ENCODE measurements around the gene SV2C. TPM values are rescaled to one million over a fixed set of nuclear protein-coding genes. Genes with fewer than 3 reads are reported as not detected.

The SV2C gene
- total RNA-seq, 1 experiment from 2014 or later = not detected

GRCh38 chr5:76125346-76125745, 42.2 kb downstream of the SV2C start:
- Histone ChIP-seq H3K9ac (ENCODE audit: low read length) (no peak overlapping the region), H3K27me3 (ENCODE audit: insufficient read depth, low read length) (peaks cover 45% of the 10 kb centered on the region), H3K9me3 (ENCODE audit: control insufficient read depth in 1 of 2, insufficient read depth in 1 of 2, low read depth in 1 of 2, low read length in 2 of 2) (no peaks in the 10 kb centered on the region), H2AFZ (ENCODE audit: low read depth, low read length, poor library complexity, severe bottlenecking) (no peak overlapping the region), H3K36me3 (ENCODE audit: control insufficient read depth in 1 of 2, insufficient read depth in 2 of 2, low read length in 2 of 2) (no peaks in the 10 kb centered on the region), H3K9me2 (ENCODE audit: insufficient read depth) (no peaks in the 10 kb centered on the region), H3K27ac (ENCODE audit: low read depth, low read length) (no peak overlapping the region), H3K79me2 (ENCODE audit: insufficient read depth, low read length) (no peaks in the 10 kb centered on the region), H4K20me1 (ENCODE audit: insufficient read depth) (no peaks in the 10 kb centered on the region), H3K4me2 (ENCODE audit: low read length) (no peak overlapping the region), H3K4me1 (ENCODE audit: control insufficient read depth in 1 of 2, insufficient read depth in 2 of 2, low read length in 2 of 2) (no peaks in the 10 kb centered on the region), H3K4me3 (replicated peaks in 1 of 2; ENCODE audit: low read depth in 1 of 2, low read length in 2 of 2) (no peak overlapping the region)
- ATAC-seq (no peak), DNase-seq (ENCODE audit: low read depth, low spot score) (no peak)
- POLR2A ChIA-PET = no interaction called here
- TF ChIP-seq YY1 (IDR thresholded peaks at IDR 0.05; ENCODE audit: extremely low read depth, insufficient replicate concordance, low read depth, low read length) = no peak
- CTCF ChIA-PET = no interaction called here
- intact Hi-C loops (cut with micrococcal nuclease) = no loop called here
- RAD21 ChIA-PET (ENCODE audit: low non-redundant PET in 1 of 2, low total read pairs in 2 of 2, uncharacterized antibody in 2 of 2, unreplicated experiment in 2 of 2) = no interaction called here
- BruUV-seq (replicated peaks) = no TSS peak

- Histone ChIP-seq H3K79me2 (ENCODE audit: insufficient read depth, low read length) (no peaks in the 10 kb centered on the region), H3K4me2 (ENCODE audit: low read length) (no peak overlapping the region), H3K27me3 (ENCODE audit: insufficient read depth, low read length) (peaks cover 50% of the 10 kb centered on the region), H3K4me1 (ENCODE audit: control insufficient read depth in 1 of 2, insufficient read depth in 2 of 2, low read length in 2 of 2) (no peaks in the 10 kb centered on the region), H2AFZ (ENCODE audit: low read depth, low read length, poor library complexity, severe bottlenecking) (no peak overlapping the region), H3K9me3 (ENCODE audit: control insufficient read depth in 1 of 2, insufficient read depth in 1 of 2, low read depth in 1 of 2, low read length in 2 of 2) (no peaks in the 10 kb centered on the region), H3K9me2 (ENCODE audit: insufficient read depth) (no peaks in the 10 kb centered on the region), H3K4me3 (replicated peaks in 1 of 2; ENCODE audit: low read depth in 1 of 2, low read length in 2 of 2) (no peak overlapping the region), H3K36me3 (ENCODE audit: control insufficient read depth in 1 of 2, insufficient read depth in 2 of 2, low read length in 2 of 2) (no peaks in the 10 kb centered on the region), H3K9ac (ENCODE audit: low read length) (no peak overlapping the region), H3K27ac (ENCODE audit: low read depth, low read length) (no peak overlapping the region), H4K20me1 (ENCODE audit: insufficient read depth) (no peaks in the 10 kb centered on the region)
- ChIA-PET POLR2A (no interaction called here), RAD21 (ENCODE audit: low non-redundant PET in 1 of 2, low total read pairs in 2 of 2, uncharacterized antibody in 2 of 2, unreplicated experiment in 2 of 2) (no interaction called here), CTCF (no interaction called here)
- intact Hi-C loops (cut with micrococcal nuclease) = no loop called here
- TF ChIP-seq MAX (IDR thresholded peaks at IDR 0.05) (no peak), REST (IDR thresholded peaks at IDR 0.05; ENCODE audit: low read depth) (no peak), RAD21 (IDR thresholded peaks at IDR 0.05; ENCODE audit: low read depth) (no peak), ZFX (IDR thresholded peaks at IDR 0.05) (no peak)
- no TSS peak for BruUV-seq (replicated peaks)
- ATAC-seq (no peak), DNase-seq (ENCODE audit: low read depth, low spot score) (no peak)
These were observed 42.7 kb downstream of the SV2C start for GRCh38 chr5:76125888-76126287.

Data from HCT116 (cell line).